GM18909 (cell line): Measurements from ENCODE around the gene SHISA9.

Source experiments
- ATAC-seq: cut with Tn5 transposase; IDR thresholded peaks from one replicate; pipeline ENCODE4 v1.9.1; 2021; ENCODE audit warnings: mild to moderate bottlenecking; ENCODE audit not compliant: unreplicated experiment, poor library complexity

The SHISA9 gene

DNA sequence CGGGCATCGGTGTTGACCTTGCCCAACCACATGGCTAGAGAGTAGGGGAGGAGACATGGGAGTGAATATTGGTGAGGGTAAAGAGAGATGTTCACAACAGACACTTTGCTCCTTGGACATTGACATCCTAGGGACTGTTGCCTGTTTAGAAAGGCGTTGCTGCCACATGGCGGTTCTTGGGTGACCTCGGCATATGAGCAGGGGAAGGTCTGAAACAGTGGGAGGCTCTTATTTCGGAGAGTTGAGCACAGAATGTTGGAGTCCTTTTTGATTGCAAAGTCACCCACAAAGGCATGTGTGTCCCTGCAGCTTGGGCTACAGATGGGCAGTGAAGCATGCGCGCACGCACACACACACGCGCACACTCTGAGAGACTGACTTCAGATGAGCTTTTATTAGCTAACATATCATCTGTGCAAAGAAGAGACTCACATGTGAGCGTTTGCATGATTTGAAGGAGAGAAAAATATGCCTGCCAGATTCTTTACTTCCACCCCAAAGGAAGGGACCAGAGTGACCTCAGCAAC, 104.4 kb downstream of the SHISA9 start:
- ATAC-seq: no peak

DNA sequence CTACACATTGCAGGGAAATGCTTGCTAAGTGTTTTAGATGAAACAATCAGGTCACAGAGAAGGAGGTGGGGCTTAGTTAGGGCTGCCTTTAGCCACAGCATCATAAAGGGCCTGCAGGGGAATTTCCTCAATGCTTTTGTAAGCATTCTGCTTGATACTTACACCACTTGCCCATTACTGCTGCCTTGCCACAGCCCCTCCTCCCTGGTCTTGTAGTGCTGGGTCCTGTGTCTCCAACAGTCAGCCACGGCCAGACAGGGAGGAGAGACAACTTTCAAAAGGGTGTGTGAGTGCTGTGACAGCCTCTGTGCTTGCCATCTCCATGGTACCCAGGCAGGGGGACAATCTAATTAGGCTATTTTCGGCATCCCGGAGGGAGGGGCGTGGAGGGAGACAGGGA, 111.2 kb downstream of the SHISA9 start:
- ATAC-seq: no peak

DNA sequence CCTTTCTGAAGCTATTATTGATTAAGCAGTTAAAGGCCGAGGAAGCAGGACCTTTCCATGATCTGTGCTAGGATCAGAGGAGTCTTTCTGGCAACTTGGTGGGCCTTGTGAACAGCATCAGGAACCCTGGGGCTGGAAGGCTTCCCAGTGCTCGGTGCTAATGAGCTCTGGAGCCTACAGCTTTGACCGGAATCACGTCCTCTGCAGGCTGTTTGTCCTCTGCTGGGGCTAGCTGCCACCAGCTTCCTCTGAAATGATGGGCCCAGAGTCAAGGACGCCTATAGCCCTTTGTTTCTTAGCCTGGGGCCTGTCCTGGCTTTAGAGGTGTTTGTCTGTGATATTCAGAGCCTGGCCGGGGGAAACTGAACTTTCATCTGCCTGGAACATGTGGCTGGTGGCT, 111.6 kb downstream of the SHISA9 start:
- ATAC-seq: no peak

DNA sequence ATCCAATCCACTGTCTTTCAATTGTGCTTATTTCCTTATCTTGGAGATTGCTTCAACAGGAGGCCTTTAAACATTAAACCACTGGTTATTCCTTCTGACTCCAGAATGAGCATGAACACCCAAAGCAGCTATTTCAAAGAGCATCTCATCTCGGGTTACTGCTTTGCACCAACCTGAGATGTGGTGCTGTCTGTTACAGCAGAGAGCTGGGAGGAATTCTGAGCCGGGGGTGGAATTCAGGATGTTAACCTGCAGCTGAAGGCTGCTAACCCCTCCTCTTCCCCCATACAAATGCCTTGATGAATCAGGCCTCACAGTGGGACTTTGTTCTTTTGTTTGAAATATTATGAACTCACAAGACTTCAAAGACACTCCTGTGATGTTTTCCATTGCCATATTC, 113.1 kb downstream of the SHISA9 start:
- no peak for ATAC-seq

DNA sequence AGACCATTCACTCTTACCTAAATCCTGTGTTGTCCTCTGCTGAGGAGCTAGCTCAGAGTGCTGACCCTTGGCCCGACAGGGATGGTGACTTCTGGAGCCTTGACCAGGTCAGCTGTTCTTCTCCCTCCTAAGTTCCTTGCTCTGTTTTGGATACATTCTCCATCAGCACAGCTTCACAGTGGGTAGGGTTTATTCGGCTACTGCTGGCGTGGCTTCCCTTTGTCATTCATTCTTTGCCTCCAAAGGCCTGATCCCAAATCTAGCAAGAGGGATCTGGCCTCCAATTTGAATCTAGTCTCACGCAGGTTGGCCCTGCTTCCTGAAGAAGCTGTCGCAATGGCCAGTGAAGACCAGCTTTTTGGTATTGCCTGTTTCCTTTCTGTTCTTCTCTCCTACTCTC, 116.6 kb downstream of the SHISA9 start:
- ATAC-seq: no peak

DNA sequence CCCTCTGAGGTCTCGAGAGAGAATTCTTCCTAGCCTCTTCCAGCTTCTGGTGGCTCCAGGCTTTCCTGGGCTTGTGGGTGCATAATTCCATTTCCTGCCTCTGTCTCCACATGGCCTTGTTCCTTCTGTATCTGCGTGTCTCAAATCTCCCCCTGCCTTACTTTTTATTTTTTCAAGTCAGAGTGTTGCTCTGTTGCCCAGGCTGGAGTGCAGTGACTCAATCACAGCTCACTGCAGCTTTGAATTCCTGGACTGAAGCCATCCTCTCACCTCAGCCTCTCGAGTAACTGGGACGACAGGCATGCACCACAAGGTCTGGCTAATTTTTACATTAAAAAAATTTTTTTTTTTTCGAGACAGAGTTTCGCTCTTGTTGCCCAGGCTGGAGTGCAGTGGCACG, 120.6 kb downstream of the SHISA9 start:
- ATAC-seq: no peak

DNA sequence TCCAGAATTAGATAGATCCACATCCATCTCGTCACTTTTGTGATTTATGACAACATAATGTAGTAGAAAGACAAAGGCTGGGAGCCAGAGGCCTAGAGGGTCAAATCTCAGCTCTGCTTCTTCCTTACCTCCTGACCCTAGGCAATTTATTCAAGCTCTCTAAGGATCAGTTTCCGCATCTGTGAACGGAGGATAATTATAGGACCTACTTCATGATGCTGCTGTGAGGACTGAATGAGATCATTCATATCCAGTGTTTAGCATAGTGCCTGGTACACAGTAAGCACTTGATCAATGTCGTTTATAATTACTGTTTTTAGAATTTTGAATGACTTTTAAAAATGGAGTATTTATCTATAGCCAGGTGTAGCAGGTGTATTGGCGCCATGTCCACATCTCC, 128.4 kb downstream of the SHISA9 start:
- no peak for ATAC-seq

DNA sequence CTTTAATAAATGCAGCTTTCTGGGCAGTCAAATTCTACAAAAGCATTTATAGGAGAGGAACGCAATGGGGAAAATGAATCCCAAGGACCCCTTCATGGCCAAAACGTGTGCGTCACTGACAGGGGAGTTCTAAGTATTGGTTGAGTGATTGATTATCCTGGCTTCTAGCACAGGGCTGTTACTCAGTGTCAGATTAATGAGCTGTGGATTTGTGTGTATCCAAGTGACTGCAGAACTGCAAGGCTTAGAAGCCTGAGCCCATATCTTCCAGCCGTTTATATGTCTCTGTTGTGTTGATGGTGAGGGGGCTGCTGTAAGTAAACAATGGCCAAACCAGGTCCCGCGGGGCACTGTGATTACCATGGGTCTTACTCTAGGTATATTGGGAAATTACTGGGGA, 129.4 kb downstream of the SHISA9 start:
- no peak for ATAC-seq

DNA sequence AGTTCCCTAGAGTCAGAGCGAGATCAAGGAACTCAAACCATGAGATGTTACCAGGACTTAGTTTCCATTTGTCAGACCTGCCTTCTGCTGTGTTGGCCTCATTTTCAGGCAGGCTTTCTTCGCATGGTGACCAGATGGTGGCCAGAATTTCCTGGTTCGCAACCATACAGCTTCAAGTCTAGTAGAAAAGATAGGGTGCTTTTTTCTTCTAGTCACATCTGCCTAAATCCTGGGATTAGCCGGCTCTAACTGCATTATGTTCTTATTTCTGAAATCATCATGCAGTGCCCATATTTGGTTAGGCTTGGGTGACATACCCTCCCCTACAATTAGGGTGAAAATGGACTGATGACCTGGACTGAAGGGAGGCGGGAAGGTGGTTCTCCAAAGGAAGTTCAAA, 131.5 kb downstream of the SHISA9 start:
- ATAC-seq: no peak

DNA sequence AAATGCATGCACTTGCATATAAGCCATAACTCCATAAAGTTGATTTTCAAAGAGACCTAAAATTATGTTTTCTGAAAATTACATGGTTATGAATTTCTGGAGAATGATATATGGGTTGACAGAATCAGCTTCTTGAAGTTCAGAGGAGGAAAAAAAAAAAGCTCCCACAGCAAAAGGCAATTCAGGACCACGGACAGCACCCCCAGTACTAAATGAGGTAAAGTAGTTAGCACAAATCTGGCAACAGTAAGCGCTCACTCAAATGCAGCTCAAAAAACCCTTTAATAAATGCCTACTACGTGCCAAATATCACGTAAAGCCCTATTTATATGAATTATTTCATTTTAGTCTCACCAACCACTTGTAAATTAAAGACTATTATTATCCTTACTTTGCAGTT, 135.2 kb downstream of the SHISA9 start:
- no peak for ATAC-seq

DNA sequence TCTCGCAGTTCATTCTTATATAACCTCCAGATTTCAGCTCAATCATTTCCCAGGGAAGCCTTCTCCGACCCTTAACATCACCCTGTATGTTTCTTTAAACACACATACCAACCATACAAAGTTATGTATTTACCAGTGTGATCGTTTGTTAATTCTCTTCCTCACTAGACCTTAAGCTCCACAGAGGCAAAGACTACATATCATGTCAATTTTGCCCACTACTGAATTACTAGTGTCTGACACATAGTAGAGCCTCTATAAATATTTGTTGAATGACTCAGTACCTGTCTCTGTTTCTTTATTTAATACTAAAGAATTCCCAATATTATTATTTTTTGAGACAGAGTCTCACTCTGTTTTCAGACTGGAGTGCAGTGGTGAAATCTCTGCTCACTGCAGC, 137.2 kb downstream of the SHISA9 start:
- ATAC-seq: no peak

DNA sequence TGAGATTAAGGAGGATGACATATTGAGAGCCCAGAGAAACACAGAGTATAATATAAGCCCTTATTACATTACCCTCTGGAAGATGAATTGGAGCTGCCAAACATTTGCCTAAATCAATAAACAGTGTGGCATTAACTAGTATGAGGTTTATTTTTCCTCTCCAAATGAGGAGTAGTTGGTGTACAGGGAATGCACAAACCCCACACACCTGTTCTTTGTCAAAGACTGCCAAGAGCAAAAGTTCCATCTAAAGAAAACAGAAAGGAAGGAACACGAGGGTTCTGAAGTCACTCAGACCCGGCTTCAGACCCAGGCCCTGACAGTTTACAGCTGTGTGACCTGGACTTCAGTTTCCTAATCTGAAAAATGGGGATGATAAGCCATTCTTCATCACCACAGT, 138.1 kb downstream of the SHISA9 start:
- no peak for ATAC-seq

DNA sequence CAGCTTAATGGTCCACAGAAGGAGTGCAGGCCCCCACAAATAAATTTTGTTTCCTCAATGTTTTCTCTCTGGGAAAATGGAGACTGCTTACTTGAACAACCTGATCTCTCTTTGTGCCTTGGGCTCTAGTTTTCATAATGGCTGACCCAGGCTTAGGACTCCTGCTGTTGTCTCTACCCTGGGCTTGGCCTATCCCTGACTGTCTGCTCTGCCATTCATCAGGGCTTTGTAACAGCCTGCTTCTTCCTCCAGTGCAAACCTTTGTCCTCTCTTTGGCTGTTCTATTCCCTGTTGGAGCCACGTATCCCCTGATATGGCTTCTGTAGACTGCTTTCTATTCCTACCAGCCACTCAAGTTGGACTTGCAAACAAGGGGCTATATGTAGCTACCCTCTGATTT, 139.8 kb downstream of the SHISA9 start:
- ATAC-seq: no peak

DNA sequence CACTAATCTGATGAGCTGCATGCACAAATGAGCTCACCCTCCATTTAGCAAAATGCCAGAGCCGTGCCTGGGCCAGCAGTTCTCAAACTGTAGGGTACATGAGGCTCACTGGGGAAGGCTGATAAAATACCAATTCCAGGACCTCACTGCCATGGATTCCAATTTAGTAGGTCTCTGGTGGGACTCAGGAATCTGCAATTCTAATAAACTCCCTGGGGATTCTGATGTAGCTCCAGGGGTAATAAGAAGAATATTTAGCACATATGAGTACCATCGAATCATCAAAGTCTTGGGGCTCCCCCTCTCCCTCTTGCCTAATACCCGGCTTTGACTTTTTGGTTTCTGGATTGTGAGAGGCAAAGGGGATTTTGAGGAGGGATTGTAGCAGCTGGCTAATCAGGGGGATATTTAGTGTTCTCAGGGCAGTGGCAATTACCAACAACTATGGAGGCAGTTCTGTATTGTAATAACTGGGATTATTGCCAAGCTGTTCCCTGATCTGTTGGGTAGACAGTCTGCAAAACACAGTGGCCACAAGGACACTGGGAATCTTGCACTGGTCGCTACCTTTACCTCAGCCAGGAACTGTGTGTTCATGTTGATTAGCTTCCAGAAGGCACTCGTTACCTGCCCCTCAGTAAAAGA, 140.4 kb downstream of the SHISA9 start:
- ATAC-seq: no peak

DNA sequence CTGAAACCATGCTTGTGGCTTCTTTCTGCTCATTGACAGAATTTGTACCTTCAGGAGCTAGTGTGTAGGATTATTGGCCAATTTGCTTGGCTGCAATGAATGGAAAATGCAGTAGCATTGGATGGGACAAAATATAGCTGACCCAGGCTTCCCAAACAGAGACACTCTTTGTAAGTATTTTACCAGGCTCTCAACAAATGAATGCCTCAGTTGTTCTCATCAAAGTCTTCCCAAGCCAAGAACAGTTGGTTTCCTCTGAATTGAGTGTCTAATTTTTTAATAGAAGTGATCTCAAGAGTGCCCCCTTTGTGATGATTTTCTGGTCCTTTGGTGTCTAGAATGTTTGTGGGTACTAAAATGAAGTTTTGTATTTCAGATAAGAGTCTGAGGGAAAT, 140.9 kb downstream of the SHISA9 start:
- ATAC-seq: no peak

DNA sequence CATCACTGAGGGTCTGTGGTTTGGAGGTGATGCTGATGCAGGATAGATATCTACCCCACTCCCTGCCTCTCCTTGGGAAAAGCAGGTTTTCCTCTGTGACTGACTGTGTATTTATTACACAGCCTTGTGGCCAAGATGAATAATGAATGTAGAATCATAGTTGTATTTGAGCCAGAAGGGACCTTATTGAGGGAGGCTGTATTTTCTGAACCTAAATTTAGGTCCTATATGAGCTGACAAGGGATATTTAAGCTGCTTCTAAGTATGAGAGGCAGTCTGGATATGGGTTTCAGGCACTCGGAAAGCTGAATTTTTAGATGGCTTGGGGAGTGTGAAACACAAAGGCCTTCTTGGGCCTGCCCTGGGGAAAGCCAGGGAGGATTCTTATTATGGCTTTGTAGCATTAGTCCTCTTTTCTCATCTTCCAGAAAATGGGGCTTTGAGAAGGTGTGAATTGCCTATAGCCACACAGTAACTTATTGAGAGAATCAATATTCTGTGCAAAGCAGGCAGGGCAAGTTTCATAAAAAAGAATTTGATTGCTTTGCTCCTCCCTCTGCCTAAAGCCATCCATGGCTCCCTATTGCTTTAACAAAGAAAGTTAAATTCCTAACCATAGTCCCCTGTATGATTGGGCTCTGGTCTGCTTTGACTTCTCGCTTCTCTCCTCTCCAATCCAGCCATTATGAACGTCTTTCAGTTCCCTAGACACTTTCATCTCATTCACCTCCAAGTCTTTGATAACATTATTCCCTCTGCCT, 144.8 kb downstream of the SHISA9 start:
- no peak for ATAC-seq

DNA sequence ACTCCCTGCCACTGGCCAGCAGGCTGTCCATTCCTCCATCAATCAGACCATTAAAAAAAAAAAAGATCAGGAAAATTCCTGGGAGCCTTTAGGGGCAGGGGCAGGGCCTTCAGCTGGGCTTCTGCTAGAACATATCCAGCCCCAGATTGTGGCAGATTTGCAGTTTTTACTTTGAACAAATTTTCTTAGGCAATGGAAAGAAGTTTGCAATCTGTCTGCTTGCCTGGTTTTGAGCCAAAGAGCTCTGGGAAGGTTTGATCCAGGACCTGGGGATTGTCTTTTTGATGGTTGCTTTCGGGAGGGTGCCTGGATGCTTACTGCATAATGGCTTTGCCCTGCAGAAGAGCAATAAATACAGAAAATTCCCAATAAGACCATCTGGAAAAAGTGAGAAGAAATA, 145.9 kb downstream of the SHISA9 start:
- no peak for ATAC-seq

DNA sequence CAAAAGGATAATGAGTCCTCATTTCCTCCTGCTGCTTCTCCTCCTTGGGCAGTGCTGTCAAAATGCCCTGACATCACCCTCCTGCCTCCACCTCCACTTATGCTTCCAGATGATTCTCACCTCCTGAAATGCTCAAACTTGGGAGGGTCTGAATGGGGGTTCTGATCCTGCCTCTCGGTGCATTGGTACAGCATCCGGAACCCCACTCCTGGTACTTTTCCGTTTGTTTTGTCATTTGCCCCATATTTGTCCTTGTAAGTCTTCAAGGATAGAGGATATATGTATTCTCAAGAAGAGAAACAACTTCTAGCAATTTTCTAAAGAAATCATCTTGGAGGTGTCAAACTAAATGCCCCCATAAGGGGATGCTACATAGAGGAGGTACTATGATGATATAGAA, 148.3 kb downstream of the SHISA9 start:
- ATAC-seq: no peak

DNA sequence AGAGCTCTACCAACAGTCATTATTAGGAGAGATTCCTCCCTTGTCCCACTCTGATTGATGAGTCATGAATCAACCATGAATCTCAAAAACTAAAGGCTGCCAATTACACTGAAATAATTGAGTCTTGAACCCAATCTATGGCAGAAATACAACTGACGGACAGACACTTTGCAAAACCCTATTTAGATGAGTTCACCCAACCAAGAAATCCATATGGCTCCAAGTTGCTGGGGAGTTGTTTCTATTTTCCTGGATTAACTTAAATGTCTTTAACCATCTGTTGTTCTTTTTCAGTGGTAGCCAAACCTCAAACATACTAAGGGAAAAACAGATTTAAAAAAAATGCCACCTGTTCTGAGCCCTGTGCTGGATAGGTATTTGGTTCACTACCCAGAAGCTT, 151.0 kb downstream of the SHISA9 start:
- no peak for ATAC-seq

DNA sequence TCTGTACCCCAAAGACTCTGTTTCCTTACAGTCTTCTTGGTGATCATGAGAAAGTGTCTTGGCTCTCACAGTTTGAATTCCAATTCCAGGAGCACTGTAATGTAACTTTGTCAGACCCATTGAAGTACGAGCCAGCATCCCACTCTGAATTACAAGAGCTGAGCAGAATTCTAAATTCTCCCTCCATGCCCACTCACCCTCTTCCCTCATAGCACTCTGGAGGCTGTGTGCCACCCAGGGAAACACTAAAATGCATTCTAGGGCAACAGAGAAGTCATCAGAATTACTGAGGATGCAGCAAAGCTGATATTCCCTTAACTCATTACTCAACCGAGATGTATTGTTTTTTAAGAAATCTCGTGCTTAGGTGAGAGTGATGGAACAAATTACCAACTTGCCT, 154.1 kb downstream of the SHISA9 start:
- ATAC-seq: no peak

DNA sequence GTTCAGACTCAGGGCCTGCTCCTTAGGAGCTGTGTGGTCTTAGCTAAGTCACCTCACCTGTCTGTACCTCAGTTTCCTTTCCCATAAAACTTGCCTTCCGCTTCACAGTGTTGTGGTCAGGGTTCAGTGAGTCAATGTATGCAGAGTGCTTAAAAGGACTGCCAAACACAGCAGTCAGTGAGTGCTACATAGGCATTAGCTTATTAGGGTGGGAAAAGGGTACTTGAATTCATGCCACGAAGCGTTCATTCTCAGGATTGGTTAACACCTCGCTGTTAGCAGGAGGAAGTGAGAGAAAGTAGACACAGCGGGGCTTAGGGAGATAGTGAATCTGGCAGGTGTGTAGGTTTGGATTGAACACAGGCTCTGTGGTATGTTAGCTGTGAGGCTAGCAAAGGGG, 155.2 kb downstream of the SHISA9 start:
- no peak for ATAC-seq

DNA sequence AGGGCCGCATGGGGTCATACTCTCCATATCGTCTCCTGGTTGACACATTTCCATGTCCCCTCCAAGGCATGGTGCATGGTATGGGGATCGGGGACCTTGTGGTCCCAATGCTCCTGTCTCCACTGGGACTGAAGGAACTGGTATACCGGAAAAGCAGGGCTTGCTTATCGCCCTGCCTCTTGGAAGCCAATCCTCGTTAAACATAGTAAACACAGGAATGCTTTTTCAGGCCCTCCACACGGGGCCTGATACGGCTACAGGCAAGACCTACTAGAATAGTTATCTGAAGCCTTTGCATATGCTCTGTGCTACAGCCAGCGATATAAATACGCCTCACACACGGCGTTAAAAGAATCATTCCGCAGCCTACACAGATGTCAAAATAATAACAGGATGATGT, 159.5 kb downstream of the SHISA9 start:
- no peak for ATAC-seq
